ENCODE results near the gene SLA2.

DNA sequence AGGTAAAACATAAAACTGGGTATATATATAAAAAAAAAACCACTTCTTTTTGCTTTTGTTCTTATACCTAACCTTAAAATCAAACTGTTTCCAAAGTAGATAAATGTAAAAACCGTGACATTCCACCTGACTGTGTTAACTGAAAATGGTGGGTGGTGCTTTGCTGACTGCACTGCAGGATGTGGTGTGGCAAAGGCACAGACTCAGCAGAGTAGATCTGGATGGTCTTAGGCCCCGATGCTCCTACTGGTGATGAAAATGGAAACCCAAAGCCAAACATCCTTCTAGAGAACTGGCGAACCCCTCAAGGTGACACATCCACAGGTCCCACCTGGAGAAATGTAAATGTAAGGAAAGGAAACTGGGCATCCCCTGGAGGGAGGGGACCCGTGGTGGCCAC is 63.7 kb downstream of the SLA2 start:
- TF ChIP-seq, protein P1, sequence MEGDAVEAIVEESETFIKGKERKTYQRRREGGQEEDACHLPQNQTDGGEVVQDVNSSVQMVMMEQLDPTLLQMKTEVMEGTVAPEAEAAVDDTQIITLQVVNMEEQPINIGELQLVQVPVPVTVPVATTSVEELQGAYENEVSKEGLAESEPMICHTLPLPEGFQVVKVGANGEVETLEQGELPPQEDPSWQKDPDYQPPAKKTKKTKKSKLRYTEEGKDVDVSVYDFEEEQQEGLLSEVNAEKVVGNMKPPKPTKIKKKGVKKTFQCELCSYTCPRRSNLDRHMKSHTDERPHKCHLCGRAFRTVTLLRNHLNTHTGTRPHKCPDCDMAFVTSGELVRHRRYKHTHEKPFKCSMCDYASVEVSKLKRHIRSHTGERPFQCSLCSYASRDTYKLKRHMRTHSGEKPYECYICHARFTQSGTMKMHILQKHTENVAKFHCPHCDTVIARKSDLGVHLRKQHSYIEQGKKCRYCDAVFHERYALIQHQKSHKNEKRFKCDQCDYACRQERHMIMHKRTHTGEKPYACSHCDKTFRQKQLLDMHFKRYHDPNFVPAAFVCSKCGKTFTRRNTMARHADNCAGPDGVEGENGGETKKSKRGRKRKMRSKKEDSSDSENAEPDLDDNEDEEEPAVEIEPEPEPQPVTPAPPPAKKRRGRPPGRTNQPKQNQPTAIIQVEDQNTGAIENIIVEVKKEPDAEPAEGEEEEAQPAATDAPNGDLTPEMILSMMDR (IDR thresholded peaks at IDR 0.05; ENCODE audit: borderline replicate concordance, extremely low read depth, low read length, poor library complexity, severe bottlenecking): no peak
- no peak for TF ChIP-seq EZH2 (IDR thresholded peaks at IDR 0.05; ENCODE audit: borderline replicate concordance, low read depth, low read length, severe bottlenecking)

Measured in DND-41 (cell line).